Sigmoid colon (tissue), 7 donors: Measurements from ENCODE around the gene INCENP. TPM values are rescaled to one million over a fixed set of nuclear protein-coding genes. Genes with fewer than 3 reads are reported as not detected.

Source experiments
- DNase-seq: peaks from one replicate; pipeline ENCODE4 v3.0.0-alpha.2; 2019
- H3K27ac ChIP-seq, 4 donors: fragments of 200-600 bp; sonication (generic); one replicate each; pipeline ENCODE4 v1.5.1; 2016 to 2019; ENCODE audit warnings: mild to moderate bottlenecking in 1 of 4
- H3K27me3 ChIP-seq, 3 donors: fragments of 200-600 bp; sonication (generic); one replicate each; pipeline ENCODE4 v1.5.1; 2019; ENCODE audit warnings: mild to moderate bottlenecking in 1 of 3
- H3K36me3 ChIP-seq, 4 donors: fragments of 200-600 bp; sonication (generic); one replicate each; pipeline ENCODE4 v1.5.1; 2016 to 2019
- H3K4me1 ChIP-seq, 4 donors: fragments of 200-600 bp; sonication (generic); one replicate each; pipeline ENCODE4 v1.5.1; 2017 to 2019
- H3K4me3 ChIP-seq, 4 donors: fragments of 200-600 bp; sonication (generic); one replicate each; pipeline ENCODE4 v1.5.1; 2017 to 2019; ENCODE audit warnings: mild to moderate bottlenecking in 2 of 4, moderate library complexity in 1 of 4
- H3K9me3 ChIP-seq, 4 donors: fragments of 200-600 bp in 3 of 4; sonication (generic) in 3 of 4; one replicate each; pipeline versions ENCODE4 v1.5.1 to v1.6.1; 2013 to 2019
- CTCF ChIP-seq, 4 experiments: fragments of 450-650 bp in 3 of 4; fragments of 200-600 bp in 1 of 4; IDR thresholded peaks; one replicate each; pipeline ENCODE4 v1.5.1; 2016 to 2019; ENCODE audit warnings: antibody characterized with exemption in 4 of 4, mild to moderate bottlenecking in 3 of 4, moderate library complexity in 2 of 4
- EP300 ChIP-seq, 4 donors: sonication (generic); formaldehyde crosslinking; IDR thresholded peaks; one replicate each; pipeline ENCODE4 v1.6.1; 2017; ENCODE audit warnings: antibody characterized with exemption in 4 of 4
- POLR2A ChIP-seq, 2 donors: fragments of 450-650 bp; IDR thresholded peaks; one replicate each; pipeline ENCODE4 v1.6.1; 2016; ENCODE audit warnings: antibody characterized with exemption in 2 of 2, mild to moderate bottlenecking in 2 of 2, moderate library complexity in 2 of 2
- POLR2AphosphoS5 ChIP-seq, 4 donors: sonication (generic); formaldehyde crosslinking; IDR thresholded peaks; one replicate each; pipeline ENCODE4 v1.6.1; 2017; ENCODE audit warnings: antibody characterized with exemption in 4 of 4
- WGBS, 2 donors: extraction: QIAGEN DNeasy Blood & Tissue Kit; methylation state at CpG; one replicate each; pipeline ENCODE4 v1.1.7; 2013; 5-methylcytosine and 5-hydroxymethylcytosine counted together
- intact Hi-C: fragments of 100-400 bp; cut with DNase I; formaldehyde crosslinking; loops from one replicate; pipeline ENCODE4 v1.15.1; 2023
- polyA plus RNA-seq, 3 donors: library from polyadenylated mRNA; stranded (reverse); fragments of 200-250 nt; gene quantifications; one replicate each; pipeline ENCODE4 v1.2.3, GENCODE V29; 2013
- total RNA-seq, 4 donors: library from RNA; depleted of rRNA; stranded (reverse); fragments of >200 nt; gene quantifications; one replicate each; pipeline ENCODE4 v1.1.0, GENCODE V29; 2016
- donor health status: healthy with polysubstance abuse.
- donor health status: Bipolar disorder and iron deficiency.
- donor health status: healthy.

The INCENP gene
- total and polyA plus RNA-seq, 7 donors: 4.2 to 25.3 (median 8.9) TPM

DNA sequence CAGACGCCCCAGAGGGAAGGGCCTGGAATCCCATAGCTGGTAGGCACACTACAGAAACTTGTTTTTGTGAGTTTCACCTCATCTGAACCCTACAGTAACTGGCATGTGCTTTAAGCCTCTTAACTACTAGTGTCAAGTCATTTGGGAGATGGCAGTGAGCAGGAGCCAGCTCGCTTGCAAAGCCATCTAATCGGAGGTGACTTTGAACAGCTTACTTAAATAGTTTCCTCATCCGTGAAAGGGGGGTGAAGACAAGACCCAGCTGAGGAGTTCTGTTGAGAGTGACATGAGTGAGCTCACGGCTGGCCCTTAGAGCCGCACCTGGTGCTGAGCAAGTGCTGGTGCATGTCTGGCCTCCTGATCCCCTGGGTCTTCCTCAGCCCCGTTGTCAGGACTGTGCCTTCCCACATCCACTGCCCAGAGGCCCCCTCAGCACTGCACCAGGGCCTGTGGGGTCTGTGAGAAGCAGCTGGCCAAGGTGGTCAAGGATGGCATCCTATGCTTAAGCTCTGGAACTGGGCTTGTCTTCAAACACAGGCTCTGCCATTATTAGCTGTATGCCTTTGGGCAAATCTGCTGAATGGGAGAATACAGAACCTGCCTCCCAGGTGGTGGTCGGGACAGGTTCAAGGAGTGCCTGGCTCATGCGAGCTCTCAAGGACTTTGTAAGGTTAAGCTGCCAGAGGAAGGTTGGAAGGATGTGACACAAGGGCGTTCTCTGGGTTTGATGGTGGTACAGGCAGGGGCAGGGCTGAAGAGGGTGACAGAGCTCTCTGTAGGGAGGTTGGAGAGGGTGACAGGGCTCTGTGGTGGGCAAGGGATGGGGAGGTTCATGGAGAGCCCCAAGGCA is 27.3 kb downstream of the INCENP start:
- H3K27me3 ChIP-seq: no peaks in the 10 kb centered on the region
- no peak overlapping the region for H3K4me3 ChIP-seq
- TF ChIP-seq POLR2AphosphoS5 (IDR thresholded peaks at IDR 0.05): no peak
- no peaks in the 10 kb centered on the region for H3K4me1 ChIP-seq
- no peaks in the 10 kb centered on the region for H3K9me3 ChIP-seq
- H3K27ac ChIP-seq: no peak overlapping the region
- intact Hi-C loops: no loop called here
- H3K36me3 ChIP-seq: peaks cover 0 to 71% (median 37%) of the 10 kb centered on the region in 4 donors
- WGBS, 2 donors: 95 to 96% methylated on average over 10 of the region's 10 CpGs
- no peak for DNase-seq

GRCh38 chr11:62151737-62152102 is 27.9 kb downstream of the INCENP start:
- H3K4me3 ChIP-seq: no peak overlapping the region
- H3K27ac ChIP-seq: no peak overlapping the region
- 96 to 98% methylated on average over 9 of the region's 9 CpGs for WGBS, 2 donors
- H3K36me3 ChIP-seq: peaks cover 0 to 64% (median 34%) of the 10 kb centered on the region in 4 donors
- H3K27me3 ChIP-seq: no peaks in the 10 kb centered on the region
- no peak for DNase-seq
- intact Hi-C loops: no loop called here
- no peak for TF ChIP-seq CTCF (IDR thresholded peaks at IDR 0.05)
- no peak for TF ChIP-seq EP300 (IDR thresholded peaks at IDR 0.05)
- TF ChIP-seq POLR2A (IDR thresholded peaks at IDR 0.05): no peak
- TF ChIP-seq POLR2AphosphoS5 (IDR thresholded peaks at IDR 0.05): no peak
- H3K4me1 ChIP-seq: no peaks in the 10 kb centered on the region
- no peaks in the 10 kb centered on the region for H3K9me3 ChIP-seq

- no peak for DNase-seq
- no peaks in the 10 kb centered on the region for H3K4me1 ChIP-seq
- H3K36me3 ChIP-seq: peaks cover 0 to 57% (median 30%) of the 10 kb centered on the region in 4 donors
- H3K27ac ChIP-seq: no peak overlapping the region
- TF ChIP-seq CTCF (IDR thresholded peaks at IDR 0.05) (no peak), POLR2A (IDR thresholded peaks at IDR 0.05) (no peak), POLR2AphosphoS5 (IDR thresholded peaks at IDR 0.05) (no peak), EP300 (IDR thresholded peaks at IDR 0.05) (no peak)
- intact Hi-C loops: no loop called here
- 94 to 95% methylated on average over 14 of the region's 14 CpGs for WGBS, 2 donors
- H3K4me3 ChIP-seq: no peak overlapping the region
- no peaks in the 10 kb centered on the region for H3K27me3 ChIP-seq
- H3K9me3 ChIP-seq: no peaks in the 10 kb centered on the region
Measured at GRCh38 chr11:62152245-62153086, 28.7 kb downstream of the INCENP start.

DNA sequence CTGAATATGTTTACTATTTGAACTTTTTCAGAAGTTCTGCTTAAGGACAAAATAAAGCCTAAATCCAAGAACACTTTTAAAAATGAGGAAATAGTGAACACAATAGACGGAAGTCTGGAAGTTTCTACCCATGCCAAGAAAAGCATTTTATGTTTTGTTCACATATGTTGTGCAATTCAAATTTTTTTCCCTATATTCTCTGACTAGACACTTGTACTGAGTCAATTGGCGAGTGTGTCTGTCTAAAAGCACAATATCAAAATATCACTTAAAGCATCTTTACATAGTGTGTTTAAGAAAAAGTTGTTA is 29.2 kb downstream of the INCENP start:
- H3K4me3 ChIP-seq: no peak overlapping the region
- DNase-seq: no peak
- no peaks in the 10 kb centered on the region for H3K4me1 ChIP-seq
- no peak for TF ChIP-seq CTCF (IDR thresholded peaks at IDR 0.05)
- 88 to 93% methylated on average over 2 of the region's 2 CpGs for WGBS, 2 donors
- H3K27ac ChIP-seq: no peak overlapping the region
- intact Hi-C loops: no loop called here
- H3K9me3 ChIP-seq: no peaks in the 10 kb centered on the region
- no peaks in the 10 kb centered on the region for H3K27me3 ChIP-seq
- peaks cover 0 to 51% (median 30%) of the 10 kb centered on the region in 4 donors for H3K36me3 ChIP-seq

DNA sequence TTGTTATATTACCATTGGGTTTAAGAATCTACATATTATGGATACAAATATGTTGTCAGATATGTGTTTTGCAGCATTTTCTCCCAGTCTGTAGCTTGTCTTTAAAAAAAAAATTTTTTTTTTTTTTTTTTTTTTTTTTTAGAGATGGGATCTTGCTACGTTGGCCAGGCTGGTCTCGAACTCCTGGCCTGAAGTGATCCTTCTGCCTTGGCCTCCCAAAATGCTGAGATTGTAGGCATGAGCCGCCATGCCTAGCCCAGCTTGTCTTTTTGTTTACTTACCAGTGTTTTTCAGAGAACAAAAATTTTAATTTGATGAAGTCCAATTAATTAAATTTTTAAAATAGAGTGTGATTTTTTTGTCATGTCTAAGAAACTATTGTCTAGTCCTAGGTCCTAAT is 29.8 kb downstream of the INCENP start:
- H3K9me3 ChIP-seq: no peaks in the 10 kb centered on the region
- peaks cover 0 to 46% (median 27%) of the 10 kb centered on the region in 4 donors for H3K36me3 ChIP-seq
- WGBS, 2 donors: 83 to 86% methylated on average over 3 of the region's 3 CpGs
- no peak overlapping the region for H3K4me3 ChIP-seq
- no peak for DNase-seq
- H3K27me3 ChIP-seq: no peaks in the 10 kb centered on the region
- intact Hi-C loops: no loop called here
- no peaks in the 10 kb centered on the region for H3K4me1 ChIP-seq
- no peak overlapping the region for H3K27ac ChIP-seq
- no peak for TF ChIP-seq POLR2AphosphoS5 (IDR thresholded peaks at IDR 0.05)
